Parathyroid adenoma (tissue), 2 donors: ENCODE data around the gene MRC1.
A peak's percentile ranks its signal among the peaks of the same experiment; 100 is the strongest.

Source experiments
- H2AFZ ChIP-seq: fragments of 300-600 bp; sonication (generic); one replicate; pipeline ENCODE4 v1.7.0; 2017; ENCODE audit warnings: antibody characterized with exemption, mild to moderate bottlenecking
- H3K27ac ChIP-seq: fragments of 300-600 bp; sonication (generic); one replicate; pipeline ENCODE4 v1.7.0; 2017
- H3K27me3 ChIP-seq: fragments of 300-600 bp; sonication (generic); one replicate; pipeline ENCODE4 v1.7.0; 2017; ENCODE audit warnings: low read length; ENCODE audit not compliant: control insufficient read depth, insufficient read depth
- H3K36me3 ChIP-seq: fragments of 300-600 bp; sonication (generic); one replicate; pipeline ENCODE4 v1.7.0; 2017; ENCODE audit warnings: low read length; ENCODE audit not compliant: control insufficient read depth, insufficient read depth
- H3K4me1 ChIP-seq: fragments of 300-600 bp; sonication (generic); one replicate; pipeline ENCODE4 v1.7.0; 2017; ENCODE audit warnings: control low read depth
- H3K4me2 ChIP-seq: fragments of 300-600 bp; sonication (generic); one replicate; pipeline ENCODE4 v1.7.0; 2017; ENCODE audit warnings: low read length
- H3K4me3 ChIP-seq: fragments of 300-600 bp; sonication (generic); one replicate; pipeline ENCODE4 v1.7.0; 2017; ENCODE audit warnings: low read depth, low read length
- H3K79me2 ChIP-seq: fragments of 300-600 bp; sonication (generic); one replicate; pipeline ENCODE4 v1.7.0; 2017; ENCODE audit warnings: control low read depth
- H3K9ac ChIP-seq: fragments of 300-600 bp; sonication (generic); one replicate; pipeline ENCODE4 v1.7.0; 2017; ENCODE audit warnings: mild to moderate bottlenecking
- H3K9me3 ChIP-seq: fragments of 300-600 bp; sonication (generic); one replicate; pipeline ENCODE4 v1.7.0; 2017; ENCODE audit warnings: low read length; ENCODE audit not compliant: control insufficient read depth
- CTCF ChIP-seq: fragments of 300-600 bp; sonication (generic); IDR thresholded peaks from one replicate; pipeline ENCODE4 v1.7.0; 2017; ENCODE audit warnings: antibody characterized with exemption, mild to moderate bottlenecking
- donor health status: primary hyperparathyroidism.

Gene MRC1

GRCh38 chr10:17906002-17906401, 96.9 kb downstream of the MRC1 start:
- Histone ChIP-seq H3K4me1 (no peaks in the 10 kb centered on the region), H3K9me3 (no peaks in the 10 kb centered on the region), H3K4me3 (no peak overlapping the region)

GRCh38 chr10:17907641-17908040, 98.5 kb downstream of the MRC1 start:
- Histone ChIP-seq H3K36me3 (no peaks in the 10 kb centered on the region), H2AFZ (no peak overlapping the region), H3K9ac (no peak overlapping the region), H3K9me3 (no peaks in the 10 kb centered on the region), H3K27ac (no peak overlapping the region), H3K4me2 (no peak overlapping the region), H3K79me2 (no peaks in the 10 kb centered on the region), H3K27me3 (no peaks in the 10 kb centered on the region), H3K4me1 (no peaks in the 10 kb centered on the region), H3K4me3 (no peak overlapping the region)
- no peak for TF ChIP-seq CTCF

More at GRCh38 chr10:17906002-17906401, 96.9 kb downstream of the MRC1 start:
- Histone ChIP-seq H3K27ac (no peak overlapping the region), H3K9ac (no peak overlapping the region), H3K27me3 (no peaks in the 10 kb centered on the region), H3K79me2 (no peaks in the 10 kb centered on the region), H2AFZ (no peak overlapping the region), H3K36me3 (no peaks in the 10 kb centered on the region), H3K4me2 (no peak overlapping the region)
- no peak for TF ChIP-seq CTCF

- Histone ChIP-seq H3K4me2 (no peak overlapping the region), H3K27me3 (no peaks in the 10 kb centered on the region), H3K27ac (no peak overlapping the region), H3K9ac (no peak overlapping the region), H3K79me2 (no peaks in the 10 kb centered on the region), H3K9me3 (no peaks in the 10 kb centered on the region), H3K4me1 (no peaks in the 10 kb centered on the region), H3K36me3 (no peaks in the 10 kb centered on the region), H3K4me3 (no peak overlapping the region), H2AFZ (no peak overlapping the region)
- TF ChIP-seq CTCF, result peak; percentile 13
These were observed 101.1 kb downstream of the MRC1 start for GRCh38 chr10:17910125-17910789.

DNA sequence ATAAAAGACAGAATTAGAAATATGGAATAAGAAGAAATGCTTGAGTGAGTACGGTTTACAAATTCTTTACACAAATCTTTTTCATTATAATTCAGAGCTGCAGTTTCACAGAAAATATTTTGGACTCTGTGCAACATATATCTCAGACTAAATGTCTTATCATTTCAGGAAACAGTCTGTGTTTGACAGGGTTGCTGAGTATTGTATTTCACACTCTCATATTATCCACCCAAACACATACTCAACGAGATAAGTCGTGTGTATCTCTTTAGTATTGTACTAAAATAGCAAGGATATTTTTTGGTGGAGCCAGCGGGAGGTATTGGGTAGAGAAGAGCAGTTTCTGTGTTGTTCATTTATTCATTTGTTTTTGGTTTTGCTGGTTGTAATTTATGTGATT, 103.6 kb downstream of the MRC1 start:
- no peak for TF ChIP-seq CTCF
- H3K4me2 ChIP-seq, result no peak overlapping the region
- H3K9ac ChIP-seq, result no peak overlapping the region
- no peak overlapping the region for H3K27ac ChIP-seq
- H3K4me1 ChIP-seq, result no peaks in the 10 kb centered on the region
- no peak overlapping the region for H2AFZ ChIP-seq
- no peaks in the 10 kb centered on the region for H3K79me2 ChIP-seq
- no peaks in the 10 kb centered on the region for H3K9me3 ChIP-seq
- no peaks in the 10 kb centered on the region for H3K36me3 ChIP-seq
- H3K27me3 ChIP-seq, result no peaks in the 10 kb centered on the region
- H3K4me3 ChIP-seq, result no peak overlapping the region

- H2AFZ ChIP-seq, result no peak overlapping the region
- H3K4me2 ChIP-seq, result no peak overlapping the region
- no peaks in the 10 kb centered on the region for H3K79me2 ChIP-seq
- no peak for TF ChIP-seq CTCF
- H3K36me3 ChIP-seq, result no peaks in the 10 kb centered on the region
- no peaks in the 10 kb centered on the region for H3K27me3 ChIP-seq
- H3K9ac ChIP-seq, result no peak overlapping the region
- H3K4me1 ChIP-seq, result no peaks in the 10 kb centered on the region
- H3K27ac ChIP-seq, result no peak overlapping the region
- no peaks in the 10 kb centered on the region for H3K9me3 ChIP-seq
- no peak overlapping the region for H3K4me3 ChIP-seq
These were observed 104.5 kb downstream of the MRC1 start for GRCh38 chr10:17913604-17914003.
